Vagina (tissue), 2 donors: Measurements from ENCODE around the gene RAB28. TPM values are rescaled to one million over a fixed set of nuclear protein-coding genes. Genes with fewer than 3 reads are reported as not detected.

Experiments
- DNase-seq, 2 donors: peaks; one replicate each; pipeline ENCODE4 v3.0.0-alpha.2; 2017; ENCODE audit errors: extremely low spot score in 2 of 2
- H3K27ac ChIP-seq: fragments of 200-600 bp; sonication (generic); one replicate; pipeline ENCODE4 v1.5.1; 2019
- H3K27me3 ChIP-seq: fragments of 200-600 bp; sonication (generic); one replicate; pipeline ENCODE4 v1.5.1; 2019
- H3K36me3 ChIP-seq, 2 donors: fragments of 200-600 bp; sonication (generic); one replicate each; pipeline ENCODE4 v1.5.1; 2017 to 2019
- H3K4me1 ChIP-seq: fragments of 200-600 bp; sonication (generic); one replicate; pipeline ENCODE4 v1.5.1; 2019
- H3K4me3 ChIP-seq, 2 donors: fragments of 200-600 bp; sonication (generic); 1 replicate in 1 of 2; 2 replicates in 1 of 2; pipeline ENCODE4 v1.5.1; 2016 to 2019
- H3K9me3 ChIP-seq: fragments of 200-600 bp; sonication (generic); one replicate; pipeline ENCODE4 v1.5.1; 2019
- CTCF ChIP-seq, 3 experiments: fragments of 450-650 bp in 2 of 3; fragments of 200-600 bp in 1 of 3; sonication (generic) in 1 of 3; IDR thresholded peaks; one replicate each; pipeline ENCODE4 v1.5.1; 2017 to 2019; ENCODE audit warnings: antibody characterized with exemption in 3 of 3, mild to moderate bottlenecking in 2 of 3, moderate library complexity in 2 of 3
- POLR2A ChIP-seq, 2 donors: fragments of 450-650 bp; IDR thresholded peaks; one replicate each; pipeline ENCODE4 v1.6.1; 2017; ENCODE audit warnings: antibody characterized with exemption in 2 of 2, mild to moderate bottlenecking in 2 of 2, moderate library complexity in 2 of 2
- POLR2AphosphoS5 ChIP-seq, 2 donors: sonication (generic); formaldehyde crosslinking; IDR thresholded peaks; one replicate each; pipeline ENCODE4 v1.9.0; 2017; ENCODE audit warnings: antibody characterized with exemption in 2 of 2, mild to moderate bottlenecking in 2 of 2, low read depth in 1 of 2; ENCODE audit not compliant: insufficient read depth in 1 of 2
- intact Hi-C: fragments of 100-400 bp; cut with DNase I; formaldehyde crosslinking; loops from one replicate; pipeline ENCODE4 v1.15.1; 2023
- total RNA-seq: library from RNA; depleted of rRNA; stranded (reverse); fragments of >200 nt; gene quantifications from one replicate; pipeline ENCODE4 v1.2.3, GENCODE V29; 2016

The RAB28 gene
- total RNA-seq, 1 donor from 2014 or later: 182 TPM

GRCh38 chr4:13449590-13449989 is 34.5 kb downstream of the RAB28 start:
- H3K9me3 ChIP-seq: no peaks in the 10 kb centered on the region
- H3K27me3 ChIP-seq: no peaks in the 10 kb centered on the region
- H3K4me3 ChIP-seq: no peak overlapping the region
- intact Hi-C loops: no loop called here
- DNase-seq: no peak
- TF ChIP-seq CTCF (IDR thresholded peaks at IDR 0.05) (no peak), POLR2AphosphoS5 (IDR thresholded peaks at IDR 0.05; ENCODE audit: insufficient read depth in 1 of 2, low read depth in 1 of 2) (no peak), POLR2A (IDR thresholded peaks at IDR 0.05) (no peak)
- no peaks in the 10 kb centered on the region for H3K4me1 ChIP-seq
- no peak overlapping the region for H3K27ac ChIP-seq
- peaks cover 0 to 4% of the 10 kb centered on the region in 2 donors for H3K36me3 ChIP-seq

- DNase-seq: no peak
- no peak overlapping the region for H3K27ac ChIP-seq
- H3K9me3 ChIP-seq: no peaks in the 10 kb centered on the region
- intact Hi-C loops: no loop called here
- no peak overlapping the region for H3K4me3 ChIP-seq
- no peaks in the 10 kb centered on the region for H3K4me1 ChIP-seq
- no peak for TF ChIP-seq POLR2A (IDR thresholded peaks at IDR 0.05)
- no peak for TF ChIP-seq POLR2AphosphoS5 (IDR thresholded peaks at IDR 0.05; ENCODE audit: insufficient read depth in 1 of 2, low read depth in 1 of 2)
- no peak for TF ChIP-seq CTCF (IDR thresholded peaks at IDR 0.05)
- H3K36me3 ChIP-seq: no peaks in the 10 kb centered on the region
- no peaks in the 10 kb centered on the region for H3K27me3 ChIP-seq
These were observed 38.0 kb downstream of the RAB28 start for GRCh38 chr4:13445841-13446790.

- H3K27me3 ChIP-seq: no peaks in the 10 kb centered on the region
- H3K4me1 ChIP-seq: no peaks in the 10 kb centered on the region
- intact Hi-C loops: no loop called here
- no peaks in the 10 kb centered on the region for H3K9me3 ChIP-seq
- H3K27ac ChIP-seq: no peak overlapping the region
- no peak for TF ChIP-seq POLR2AphosphoS5 (IDR thresholded peaks at IDR 0.05; ENCODE audit: insufficient read depth in 1 of 2, low read depth in 1 of 2)
- no peak for TF ChIP-seq POLR2A (IDR thresholded peaks at IDR 0.05)
- TF ChIP-seq CTCF (IDR thresholded peaks at IDR 0.05): no peak
- peaks cover 0 to 5% of the 10 kb centered on the region in 2 donors for H3K36me3 ChIP-seq
- no peak overlapping the region for H3K4me3 ChIP-seq
- no peak for DNase-seq
These were observed 42.6 kb downstream of the RAB28 start for GRCh38 chr4:13441506-13441905.

DNA sequence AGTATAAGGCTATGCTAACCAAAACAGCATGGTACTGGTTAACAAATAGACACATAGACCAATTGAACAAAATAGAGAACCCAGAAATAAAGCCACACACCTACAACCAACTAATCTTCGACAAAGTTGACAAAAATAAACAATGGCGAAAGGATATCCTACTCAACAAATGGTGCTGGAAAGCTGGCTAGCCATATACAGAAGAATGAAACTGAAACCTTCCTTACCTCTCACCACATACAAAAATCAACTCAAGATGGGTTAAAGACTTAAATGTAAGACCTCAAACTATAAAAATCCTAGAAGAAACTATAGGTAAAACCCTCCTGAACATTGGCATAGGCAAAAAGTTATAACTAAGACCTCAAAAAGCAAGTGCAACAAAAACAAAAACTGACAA is 47.2 kb downstream of the RAB28 start:
- no peak overlapping the region for H3K27ac ChIP-seq
- no peaks in the 10 kb centered on the region for H3K9me3 ChIP-seq
- no peak for DNase-seq
- peaks cover 0 to 6% of the 10 kb centered on the region in 2 donors for H3K36me3 ChIP-seq
- H3K4me3 ChIP-seq: no peak overlapping the region
- H3K27me3 ChIP-seq: no peaks in the 10 kb centered on the region
- no peak for TF ChIP-seq CTCF (IDR thresholded peaks at IDR 0.05)
- no peak for TF ChIP-seq POLR2AphosphoS5 (IDR thresholded peaks at IDR 0.05; ENCODE audit: insufficient read depth in 1 of 2, low read depth in 1 of 2)
- TF ChIP-seq POLR2A (IDR thresholded peaks at IDR 0.05): no peak
- no peaks in the 10 kb centered on the region for H3K4me1 ChIP-seq
- intact Hi-C loops: no loop called here

DNA sequence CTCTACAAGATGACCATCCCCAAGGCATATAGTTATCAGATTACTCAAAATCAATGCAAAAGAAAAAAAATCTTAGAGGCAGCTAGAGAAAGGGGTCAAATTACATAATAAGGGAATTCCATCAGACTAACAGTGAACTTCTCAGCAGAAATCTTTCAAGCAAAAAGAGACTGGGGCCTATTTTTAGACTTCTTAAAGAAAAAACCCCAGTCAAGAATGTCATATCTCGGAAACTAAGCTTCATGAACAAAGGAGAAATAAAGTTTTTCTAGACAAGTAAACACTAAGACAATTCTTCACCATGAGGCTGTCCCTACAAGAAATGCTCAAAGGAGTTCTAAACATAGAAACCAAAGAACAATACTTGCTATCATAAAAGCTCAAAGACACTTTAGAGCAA is 51.7 kb downstream of the RAB28 start:
- intact Hi-C loops: no loop called here
- TF ChIP-seq POLR2AphosphoS5 (IDR thresholded peaks at IDR 0.05; ENCODE audit: insufficient read depth in 1 of 2, low read depth in 1 of 2) (no peak), CTCF (IDR thresholded peaks at IDR 0.05) (no peak), POLR2A (IDR thresholded peaks at IDR 0.05) (no peak)
- H3K4me1 ChIP-seq: peaks cover 5% of the 10 kb centered on the region

More for the DNA sequence above, 51.7 kb downstream of the RAB28 start:
- H3K27ac ChIP-seq: no peak overlapping the region
- no peaks in the 10 kb centered on the region for H3K9me3 ChIP-seq
- H3K4me3 ChIP-seq: no peak overlapping the region
- H3K36me3 ChIP-seq: peaks cover 0 to 6% of the 10 kb centered on the region in 2 donors
- no peak for DNase-seq
- H3K27me3 ChIP-seq: no peaks in the 10 kb centered on the region
